Liver (tissue), 9 donors: ENCODE measurements around the gene DGCR2. TPM values are rescaled to one million over a fixed set of nuclear protein-coding genes. Genes with fewer than 3 reads are reported as not detected.

Experiments used
- DNase-seq: peaks from one replicate; pipeline ENCODE4 v3.0.0-alpha.2; 2017; ENCODE audit warnings: low spot score
- H3K27ac ChIP-seq, 2 donors: one replicate each; pipeline ENCODE4 v1.7.0; 2013; ENCODE audit warnings: inconsistent platforms in 2 of 2, low read length in 2 of 2, control low read depth in 1 of 2, low read depth in 1 of 2, mild to moderate bottlenecking in 1 of 2
- H3K27me3 ChIP-seq, 4 donors: one replicate each; pipeline versions ENCODE4 v1.6.1 to v1.7.0; 2013; ENCODE audit warnings: low read length in 3 of 4, inconsistent platforms in 1 of 4, mild to moderate bottlenecking in 1 of 4, moderate library complexity in 1 of 4; ENCODE audit not compliant: control insufficient read depth in 4 of 4, insufficient read depth in 4 of 4
- H3K36me3 ChIP-seq, 4 donors: one replicate each; pipeline versions ENCODE4 v1.6.1 to v1.7.0; 2013; ENCODE audit warnings: low read length in 3 of 4, mild to moderate bottlenecking in 3 of 4, low read depth in 1 of 4, moderate library complexity in 1 of 4; ENCODE audit not compliant: control insufficient read depth in 4 of 4, insufficient read depth in 3 of 4
- H3K4me1 ChIP-seq, 4 donors: one replicate each; pipeline versions ENCODE4 v1.6.1 to v1.7.0; 2013; ENCODE audit warnings: low read length in 3 of 4, mild to moderate bottlenecking in 3 of 4, moderate library complexity in 1 of 4; ENCODE audit not compliant: control insufficient read depth in 4 of 4, insufficient read depth in 4 of 4
- H3K4me3 ChIP-seq, 3 donors: one replicate each; pipeline versions ENCODE4 v1.6.1 to v1.7.0; 2013; ENCODE audit warnings: low read length in 3 of 3, control low read depth in 1 of 3, low read depth in 1 of 3, mild to moderate bottlenecking in 1 of 3
- H3K9ac ChIP-seq, 2 donors: one replicate each; pipeline ENCODE4 v1.7.0; 2013; ENCODE audit warnings: low read length in 2 of 2, mild to moderate bottlenecking in 2 of 2, moderate library complexity in 2 of 2, control low read depth in 1 of 2, low read depth in 1 of 2
- H3K9me3 ChIP-seq, 4 donors: one replicate each; pipeline versions ENCODE4 v1.6.1 to v1.7.0; 2013; ENCODE audit warnings: low read length in 3 of 4; ENCODE audit not compliant: control insufficient read depth in 4 of 4
- ATF3 ChIP-seq: IDR thresholded peaks from 2 replicates; pipeline ENCODE4 v1.6.1; 2016; ENCODE audit warnings: antibody characterized with exemption
- CTCF ChIP-seq: fragments of 150-350 bp; IDR thresholded peaks from 2 replicates; pipeline ENCODE4 v1.5.1; 2017; ENCODE audit warnings: improper control_type of control experiment, low read depth, low read length; ENCODE audit not compliant: missing input control
- FOXA1 ChIP-seq: IDR thresholded peaks from 2 replicates; pipeline ENCODE4 v1.6.1; 2016; ENCODE audit warnings: antibody characterized with exemption
- HNF4A ChIP-seq, 2 donors: conservative IDR thresholded peaks; 2 replicates each; pipeline ENCODE4 v1.6.1; 2016; ENCODE audit warnings: antibody characterized with exemption in 2 of 2, mild to moderate bottlenecking in 2 of 2
- MAX ChIP-seq: IDR thresholded peaks from 2 replicates; pipeline ENCODE4 v1.6.1; 2016; ENCODE audit warnings: antibody characterized with exemption
- NR2F2 ChIP-seq: IDR thresholded peaks from 2 replicates; pipeline ENCODE4 v1.6.1; 2016; ENCODE audit warnings: antibody characterized with exemption
- RAD21 ChIP-seq, 2 donors: IDR thresholded peaks; 2 replicates each; pipeline ENCODE4 v1.6.1; 2016; ENCODE audit warnings: antibody characterized with exemption in 2 of 2, mild to moderate bottlenecking in 2 of 2
- REST ChIP-seq: IDR thresholded peaks from 2 replicates; pipeline ENCODE4 v1.6.1; 2016; ENCODE audit warnings: antibody characterized with exemption, mild to moderate bottlenecking
- RXRA ChIP-seq, 2 donors: IDR thresholded peaks; 2 replicates each; pipeline ENCODE4 v1.6.1; 2017 to 2018; ENCODE audit warnings: antibody characterized with exemption in 2 of 2, mild to moderate bottlenecking in 1 of 2
- SP1 ChIP-seq: IDR thresholded peaks from 2 replicates; pipeline ENCODE4 v1.6.1; 2018; ENCODE audit warnings: antibody characterized with exemption, mild to moderate bottlenecking
- ZBTB33 ChIP-seq: IDR thresholded peaks from 2 replicates; pipeline ENCODE4 v1.6.1; 2016; ENCODE audit warnings: antibody characterized with exemption
- WGBS: extraction: QIAGEN DNeasy Blood & Tissue Kit; methylation state at CpG from one replicate; pipeline ENCODE4 v1.1.7; 2013; 5-methylcytosine and 5-hydroxymethylcytosine counted together
- polyA plus RNA-seq, 2 donors: library from polyadenylated mRNA; stranded (reverse) in 1 of 2; unstranded in 1 of 2; fragments of 200-250 nt in 1 of 2; fragments of >200 nt in 1 of 2; fragmentation: Nextera tagmentation in 1 of 2; extraction: Ambion mirVana in 1 of 2; gene quantifications; one replicate each; pipeline versions ENCODE4 v1.2.1 to v1.2.3, GENCODE V29; 2013 to 2015
- total RNA-seq, 2 donors: library from RNA; depleted of rRNA; stranded (reverse); fragments of >200 nt; gene quantifications; one replicate each; pipeline ENCODE4 v1.2.3, GENCODE V29; 2014
- donor health status: healthy.
- donor health status: healthy.
- donor health status: healthy.
- donor health status: healthy.
- donor health status: healthy.

DGCR2 gene
- total and polyA plus RNA-seq, 4 donors, result 11.2 to 30.0 (median 21.1) TPM

GRCh38 chr22:18991821-18992442, 130.3 kb downstream of the DGCR2 start:
- no peak overlapping the region for H3K4me3 ChIP-seq
- no peaks in the 10 kb centered on the region for H3K9me3 ChIP-seq
- no peak overlapping the region for H3K9ac ChIP-seq
- H3K27ac ChIP-seq, result no peak overlapping the region
- TF ChIP-seq FOXA1 (no peak), ZBTB33 (no peak), SP1 (no peak), MAX (no peak), ATF3 (no peak), NR2F2 (no peak), RAD21 (IDR thresholded peaks at IDR 0.05) (no peak)
- H3K36me3 ChIP-seq, result no peaks in the 10 kb centered on the region
- peaks cover 0 to under 1% (median 0%) of the 10 kb centered on the region in 4 donors for H3K27me3 ChIP-seq
- peaks cover 3 to 8% (median 6%) of the 10 kb centered on the region in 4 donors for H3K4me1 ChIP-seq
- DNase-seq, result no peak
- 95% methylated on average over 33 of the region's 33 CpGs for WGBS

- no peak for DNase-seq
- Histone ChIP-seq H3K36me3 (no peaks in the 10 kb centered on the region), H3K9me3 (no peaks in the 10 kb centered on the region), H3K9ac (no peak overlapping the region), H3K4me1 (peaks cover 3 to 8% (median 6%) of the 10 kb centered on the region in 4 donors), H3K27ac (no peak overlapping the region), H3K4me3 (no peak overlapping the region), H3K27me3 (no peaks in the 10 kb centered on the region)
- 94% methylated on average over 7 of the region's 7 CpGs for WGBS
- no peak for TF ChIP-seq HNF4A (conservative IDR thresholded peaks at IDR 0.05)
- TF ChIP-seq MAX, result no peak
- no peak for TF ChIP-seq NR2F2
- TF ChIP-seq RXRA (IDR thresholded peaks at IDR 0.05), result no peak
- no peak for TF ChIP-seq CTCF
- no peak for TF ChIP-seq FOXA1
- TF ChIP-seq REST, result no peak
Measured at GRCh38 chr22:18991138-18991432, 131.1 kb downstream of the DGCR2 start.
